Smooth muscle cell of the brain vasculature (primary cell): ENCODE results near the gene CNST.

Experiments used
- DNase-seq: peaks from one replicate; pipeline ENCODE4 v3.0.0-alpha.2; 2012; ENCODE audit warnings: low read depth, low spot score

Gene CNST, protein sequence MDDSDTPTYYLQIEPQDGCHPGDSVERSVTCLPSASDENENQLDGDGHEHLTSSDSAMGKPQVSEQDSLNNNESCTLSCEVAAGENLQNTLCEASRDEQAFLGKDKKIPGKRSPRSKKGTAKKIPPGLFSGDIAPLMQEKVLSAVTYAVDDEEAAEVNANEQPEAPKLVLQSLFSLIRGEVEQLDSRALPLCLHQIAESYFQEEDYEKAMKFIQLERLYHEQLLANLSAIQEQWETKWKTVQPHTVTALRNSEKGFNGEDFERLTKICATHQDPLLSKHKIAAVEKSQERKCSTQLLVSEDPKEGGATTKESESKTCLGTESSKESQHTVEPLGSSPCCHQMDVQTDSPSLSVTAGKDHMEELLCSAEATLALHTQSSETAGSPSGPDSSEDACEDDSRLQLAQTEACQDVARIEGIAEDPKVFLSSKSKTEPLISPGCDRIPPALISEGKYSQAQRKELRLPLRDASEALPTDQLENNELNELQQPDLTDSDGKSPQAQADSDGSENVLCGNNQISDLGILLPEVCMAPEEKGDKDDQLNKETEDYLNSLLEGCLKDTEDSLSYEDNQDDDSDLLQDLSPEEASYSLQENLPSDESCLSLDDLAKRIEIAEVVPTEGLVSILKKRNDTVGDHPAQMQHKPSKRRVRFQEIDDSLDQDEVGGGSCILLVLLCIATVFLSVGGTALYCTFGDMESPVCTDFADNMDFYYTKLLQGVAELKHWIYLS

GRCh38 chr1:246566128-246566812 lies at the start of gene CNST, which contains the start of gene TFB2M:
TSS of gene CNST (plus strand) at chr1:246566456. CDS start at chr1:246591563, 25,107 bp downstream.
TSS of gene TFB2M (minus strand) at chr1:246566261. CDS start at chr1:246566138, 123 bp downstream.
- peak; percentile 95 for DNase-seq

DNA sequence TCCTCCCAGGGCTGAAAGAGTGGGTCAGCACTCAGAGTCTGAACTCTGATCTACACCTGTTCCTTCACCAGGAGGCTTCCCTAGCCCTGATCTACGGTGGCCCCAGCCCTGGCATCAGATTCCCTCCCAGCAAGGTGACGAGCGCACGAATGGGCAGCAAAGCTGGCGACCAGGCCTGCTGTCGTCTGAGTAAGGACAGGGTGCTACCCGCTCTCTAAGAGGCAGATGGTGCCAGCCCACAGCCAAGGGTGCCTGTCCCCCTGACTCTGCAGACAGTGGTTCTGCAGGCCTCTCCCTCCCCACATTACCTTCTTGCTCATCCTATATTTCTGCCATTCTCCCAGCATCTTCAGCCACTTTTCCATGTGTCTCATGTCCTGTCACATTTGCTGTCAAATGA lies 48.9 kb upstream of the CNST start:
- DNase-seq, result no peak

DNA sequence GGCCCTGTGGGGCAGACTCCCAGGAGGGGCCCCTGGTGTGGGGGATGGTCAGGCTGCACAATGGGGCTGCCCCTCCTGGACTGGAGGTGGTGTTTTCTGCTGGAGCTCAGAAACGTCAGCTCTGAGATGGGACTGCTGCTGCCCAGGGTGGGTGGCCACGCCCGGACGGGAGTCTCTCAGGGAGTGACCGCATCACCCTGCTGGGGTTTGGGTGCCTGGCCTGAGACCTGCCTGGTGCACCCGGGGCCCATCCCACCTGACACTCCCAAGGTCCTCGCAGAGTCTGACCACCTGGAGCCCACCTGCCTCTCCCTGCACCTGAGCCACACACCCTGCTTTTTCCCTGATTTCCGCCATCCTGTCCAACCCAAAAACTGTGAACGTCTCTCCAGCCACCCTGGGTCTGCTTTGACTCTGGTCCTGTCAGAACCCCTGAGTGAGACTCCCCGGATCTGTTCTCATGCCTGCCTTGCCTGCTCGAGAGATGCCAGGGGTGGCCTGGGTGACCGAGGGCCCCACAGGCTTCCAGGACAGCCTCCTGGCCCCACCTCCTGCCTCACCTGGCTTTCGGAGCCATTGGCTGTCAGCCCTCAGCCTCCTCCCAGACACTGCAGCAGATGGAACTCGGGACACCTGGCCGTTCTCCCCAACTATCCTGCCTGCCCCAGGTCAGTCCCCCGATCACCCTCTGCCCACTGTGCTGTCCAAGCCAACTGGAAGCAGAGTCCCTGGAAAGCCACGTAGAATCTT lies 47.6 kb upstream of the CNST start:
- DNase-seq, result no peak

DNA sequence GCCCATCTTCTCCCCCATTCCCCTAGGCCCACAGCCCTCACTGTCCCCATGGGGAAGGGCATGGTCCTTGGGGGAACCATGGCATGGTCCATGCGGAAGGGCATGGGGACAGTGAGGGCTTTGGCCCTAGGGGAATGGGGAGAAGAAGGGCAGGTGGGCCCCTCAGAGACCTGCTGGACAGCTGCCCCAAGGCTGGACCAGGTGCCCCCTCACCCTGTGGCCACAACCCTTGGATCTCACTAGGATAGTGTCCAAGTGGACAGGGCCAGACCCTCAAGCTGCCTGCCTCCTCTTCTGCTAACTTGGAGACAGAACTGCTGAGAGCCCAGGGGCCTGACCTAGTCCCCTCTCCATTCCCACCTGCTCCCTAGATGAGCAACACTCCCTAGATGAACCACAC lies 46.7 kb upstream of the CNST start:
- DNase-seq, result no peak

- DNase-seq, result no peak
Observed at GRCh38 chr1:246526380-246526779, 39.9 kb upstream of the CNST start.

- no peak for DNase-seq
Observed at GRCh38 chr1:246526915-246527314, 39.3 kb upstream of the CNST start.

DNA sequence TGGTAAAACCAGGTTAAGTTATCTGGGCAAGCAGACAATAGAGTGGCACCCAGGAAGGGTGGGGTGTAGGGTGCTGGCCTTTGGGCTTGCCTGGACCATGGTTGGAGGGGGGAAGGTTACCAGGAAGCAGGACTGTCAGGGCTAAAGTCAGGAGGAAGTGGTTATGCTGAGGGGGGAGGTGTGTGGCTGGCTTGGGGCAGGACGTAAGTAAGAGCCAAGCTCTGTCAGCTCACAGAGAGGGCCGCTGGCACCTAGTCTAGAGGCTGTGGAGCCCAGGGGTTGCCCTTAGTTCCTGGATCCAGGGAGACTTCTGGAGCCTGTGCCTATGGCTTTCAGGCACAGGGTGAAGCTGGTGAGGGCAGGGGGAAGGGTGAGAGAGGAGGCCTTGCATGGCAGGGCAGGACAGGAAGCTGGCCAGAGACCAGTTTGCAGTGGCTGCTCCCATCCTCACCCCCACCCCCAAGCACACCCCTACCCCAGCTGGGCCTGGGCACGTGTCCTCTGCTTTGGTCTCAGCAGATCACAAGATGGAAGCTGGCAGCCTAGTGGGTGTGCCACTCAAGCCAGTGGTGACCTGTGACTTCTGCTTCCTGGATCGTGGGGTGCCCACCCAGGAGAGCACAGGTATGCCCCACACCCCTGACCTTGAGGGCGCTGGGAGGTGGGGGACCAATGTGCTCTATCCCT lies 38.7 kb upstream of the CNST start:
- DNase-seq, result no peak

GRCh38 chr1:246528933-246529731 lies 37.1 kb upstream of the CNST start:
- no peak for DNase-seq

- DNase-seq, result no peak
Observed at GRCh38 chr1:246530482-246530881, 35.8 kb upstream of the CNST start.

DNA sequence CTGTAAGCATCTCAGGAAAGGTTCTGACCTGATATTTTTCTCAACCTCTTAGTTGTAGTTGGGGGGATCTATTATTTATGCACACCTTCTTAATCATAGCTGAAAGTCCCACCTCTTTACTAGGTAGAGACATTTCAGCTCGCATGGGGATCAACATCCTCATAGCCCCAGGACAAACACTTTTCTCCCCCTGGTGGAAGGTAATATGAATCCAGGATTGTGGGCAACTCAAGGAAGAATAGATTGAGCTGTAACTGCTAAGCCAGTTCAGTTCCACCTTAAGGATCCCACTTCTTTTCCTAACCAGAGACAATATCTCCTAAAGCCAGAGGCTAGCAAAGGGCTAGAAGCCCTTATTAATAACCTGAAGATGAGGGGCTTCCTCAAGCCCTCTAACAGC lies 33.7 kb upstream of the CNST start:
- DNase-seq, result no peak

DNA sequence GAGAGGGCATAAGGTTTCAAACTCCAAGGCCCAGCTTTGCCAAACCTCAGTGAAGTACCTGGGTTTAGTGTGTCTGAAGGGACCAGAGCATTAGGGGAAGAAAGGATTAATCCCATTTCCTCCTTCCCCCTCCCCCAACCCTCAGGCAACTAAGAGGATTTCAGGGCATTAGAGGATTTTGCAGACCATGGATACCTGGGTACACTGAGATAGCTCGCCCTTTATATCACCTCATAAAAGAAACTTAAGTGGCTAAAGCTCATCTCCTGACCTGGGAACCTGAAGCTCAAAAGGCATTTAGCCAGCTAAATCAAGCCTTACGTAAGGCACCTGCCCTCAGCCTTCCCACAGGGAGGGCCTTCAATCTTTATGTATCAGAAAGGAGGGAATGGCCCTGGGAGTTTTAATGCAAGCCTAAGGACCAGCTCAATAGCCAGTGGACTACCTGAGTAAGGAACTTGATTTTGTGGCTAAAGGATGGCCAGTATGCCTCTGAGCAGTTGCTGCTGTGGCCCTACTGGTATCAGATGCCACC lies 32.8 kb upstream of the CNST start:
- DNase-seq, result no peak

DNA sequence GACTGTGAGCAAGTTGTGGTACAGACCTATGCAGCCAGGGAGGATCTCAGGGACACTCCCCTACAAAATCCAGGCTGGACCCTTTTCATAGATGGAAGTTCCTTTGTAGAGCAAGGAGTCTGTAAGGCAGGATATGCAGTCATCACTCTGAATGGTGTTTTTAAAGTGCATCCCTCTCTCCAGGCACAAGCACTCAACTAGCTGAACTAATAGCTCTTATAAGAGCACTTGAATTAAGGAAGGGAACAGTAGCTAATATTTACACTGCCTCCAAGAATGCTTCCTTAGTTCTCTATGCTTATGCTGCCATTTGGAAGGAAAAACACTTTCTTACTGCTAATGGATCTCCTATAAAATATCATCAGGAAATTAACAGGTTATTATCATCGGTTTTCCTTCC lies 32.1 kb upstream of the CNST start:
- DNase-seq, result no peak

DNA sequence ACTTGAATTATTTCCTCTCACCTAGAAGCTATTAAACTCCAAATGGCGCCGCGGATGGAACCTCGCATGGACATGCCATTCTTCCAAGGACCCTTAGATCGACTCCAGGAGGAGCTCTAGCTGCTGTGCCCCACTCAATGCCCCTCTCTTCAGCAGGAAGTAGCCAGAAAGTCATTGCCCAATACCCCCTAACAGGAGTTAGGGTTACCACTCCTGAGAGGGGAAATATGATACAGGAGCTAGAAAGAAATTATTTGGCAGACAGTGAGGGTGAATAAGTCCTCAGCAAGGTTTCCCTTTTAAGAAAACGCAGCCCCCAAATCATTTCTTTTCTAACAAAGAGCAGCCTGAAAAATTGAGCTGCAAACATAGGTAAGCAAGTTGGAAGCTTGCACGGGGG lies 28.8 kb upstream of the CNST start:
- DNase-seq, result no peak

GRCh38 chr1:246537887-246538286 lies 28.4 kb upstream of the CNST start:
- DNase-seq, result no peak

DNA sequence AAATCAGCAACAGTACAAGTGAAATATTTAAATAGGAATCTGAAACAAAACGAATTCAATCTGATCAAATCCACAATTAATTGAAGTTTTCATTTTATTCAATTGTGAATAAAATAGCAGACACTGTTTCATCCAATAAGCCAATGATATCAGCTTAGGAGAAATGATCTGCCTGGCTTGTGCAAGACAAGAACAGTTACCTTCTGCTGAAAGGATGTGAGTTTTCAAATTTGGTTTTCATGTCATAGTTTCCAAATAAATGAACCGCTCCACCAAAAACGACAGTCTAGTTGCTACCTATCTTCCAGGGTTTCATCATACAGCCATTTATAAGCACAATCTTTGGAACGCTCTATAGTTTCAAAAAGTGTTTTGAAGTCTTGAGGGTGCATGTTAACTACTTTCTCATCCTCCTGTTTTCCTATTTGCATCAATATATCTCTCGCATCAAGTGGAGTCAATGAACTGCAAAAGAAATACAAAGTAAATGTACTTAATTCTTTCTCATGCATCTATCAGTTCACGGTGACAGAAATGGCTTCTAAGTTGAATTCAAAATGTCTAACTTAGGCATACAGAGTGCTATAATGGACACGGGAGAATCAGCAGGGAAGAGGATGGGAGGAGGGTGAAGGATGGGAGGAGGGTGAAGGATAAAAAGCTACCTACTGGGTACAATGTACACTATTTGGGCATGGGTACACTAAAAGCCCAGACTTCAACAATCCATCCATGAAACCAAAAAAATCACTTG lies 25.3 kb upstream of the CNST start:
- DNase-seq, result no peak

DNA sequence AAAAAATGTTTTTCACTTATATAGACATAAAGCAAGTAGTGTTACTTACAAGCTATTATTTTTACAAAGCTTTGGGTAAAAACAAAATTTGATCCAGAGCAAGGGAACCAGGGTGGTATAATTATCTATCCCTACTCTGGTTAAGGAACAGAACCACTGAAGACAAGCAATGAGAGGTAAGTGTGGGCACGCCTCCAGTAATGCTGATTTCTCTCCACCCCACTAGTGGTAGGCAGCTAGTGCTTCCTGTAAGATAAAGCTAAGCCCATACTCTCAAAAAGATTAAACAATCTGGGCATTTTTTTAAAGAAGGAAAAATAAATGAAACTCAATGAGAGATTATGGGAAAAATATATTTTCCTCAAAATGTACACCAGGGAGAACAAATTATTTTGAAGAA lies 22.3 kb upstream of the CNST start:
- no peak for DNase-seq

GRCh38 chr1:246549665-246550064 lies 16.6 kb upstream of the CNST start:
- DNase-seq, result no peak

DNA sequence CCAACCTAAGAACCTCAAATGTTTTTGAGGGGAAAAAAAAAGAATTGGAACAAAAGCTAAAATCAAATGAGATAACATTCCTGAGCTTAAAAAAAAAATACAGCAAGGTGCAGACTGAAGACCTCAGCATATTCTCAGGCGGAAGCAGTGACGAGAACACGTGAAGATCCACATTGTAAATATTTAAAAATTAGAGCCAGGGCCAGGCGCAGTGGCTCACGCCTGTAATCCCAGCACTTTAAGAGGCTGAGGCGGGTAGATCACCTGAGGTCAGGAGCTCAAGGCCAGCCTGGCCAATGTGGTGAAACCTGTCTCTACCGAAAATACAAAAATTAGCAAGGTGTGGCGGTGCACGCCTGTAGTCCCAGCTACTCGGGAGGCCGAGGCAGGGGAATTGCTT lies 15.9 kb upstream of the CNST start:
- no peak for DNase-seq

DNA sequence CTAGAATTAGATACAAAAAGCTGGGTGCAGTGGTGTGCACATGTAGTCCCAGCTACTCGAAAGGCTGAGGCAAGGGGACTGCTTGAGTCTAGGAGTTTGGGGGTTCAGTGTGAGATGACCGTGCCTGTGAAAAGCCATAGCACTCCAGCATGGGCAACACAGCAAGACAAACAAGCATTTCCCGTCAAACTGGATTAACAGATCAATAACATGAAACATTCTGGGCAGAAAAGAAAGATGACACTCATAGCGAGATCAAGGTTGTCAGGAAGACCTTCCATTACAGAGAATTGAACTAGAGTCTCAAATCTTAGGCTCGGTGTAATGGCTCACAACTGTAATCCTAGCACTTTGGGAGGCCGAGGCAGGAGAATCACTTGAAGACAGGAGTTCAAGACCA lies 14.1 kb upstream of the CNST start:
- DNase-seq, result no peak
